Right ventricle myocardium superior (tissue), 1 donor: ENCODE data around the gene ARGLU1. TPM values are rescaled to one million over a fixed set of nuclear protein-coding genes. Genes with fewer than 3 reads are reported as not detected.

Experiments
- ATAC-seq: fragments of 200-7000 bp; cut with Tn5 transposase; one replicate; pipeline ENCODE4 v1.9.1; 2020; ENCODE audit warnings: mild to moderate bottlenecking; ENCODE audit not compliant: poor library complexity
- DNase-seq: peaks from one replicate; pipeline ENCODE4 v3.0.0-alpha.2; 2020
- intact Hi-C: fragments of 100-400 bp; cut with DNase I; formaldehyde crosslinking; loops from one replicate; pipeline ENCODE4 v1.11.2; 2022
- total RNA-seq: library from RNA; stranded (reverse); fragmentation: NEBNext Ultra II Directional; extraction: Animal tissue kit (Norgen Biotek cat#: 25700); gene quantifications from one replicate; pipeline ENCODE4 v1.2.1, GENCODE V29; 2021
- donor health status: DM: no; HTN: yes; CAD: no; lungs with severe emphysema.

Gene ARGLU1
- total RNA-seq, 1 donor from 2014 or later: 25.6 TPM

DNA sequence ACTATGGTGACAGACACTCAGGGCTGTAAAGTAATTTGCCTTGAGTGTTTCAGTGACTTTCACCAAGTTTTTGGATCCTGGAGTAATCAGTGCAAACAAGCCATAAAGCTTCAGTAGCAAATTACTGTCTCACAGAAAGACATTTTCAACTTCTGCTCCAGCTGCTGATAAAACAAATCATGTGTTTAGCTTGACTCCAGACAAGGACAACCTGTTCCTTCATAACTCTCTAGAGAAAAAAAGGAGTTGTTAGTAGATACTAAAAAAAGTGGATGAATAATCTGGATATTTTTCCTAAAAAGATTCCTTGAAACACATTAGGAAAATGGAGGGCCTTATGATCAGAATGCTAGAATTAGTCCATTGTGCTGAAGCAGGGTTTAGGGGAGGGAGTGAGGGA lies 9.4 kb downstream of the ARGLU1 start:
- ATAC-seq: no peak
- intact Hi-C loops: no loop called here
- DNase-seq: no peak

DNA sequence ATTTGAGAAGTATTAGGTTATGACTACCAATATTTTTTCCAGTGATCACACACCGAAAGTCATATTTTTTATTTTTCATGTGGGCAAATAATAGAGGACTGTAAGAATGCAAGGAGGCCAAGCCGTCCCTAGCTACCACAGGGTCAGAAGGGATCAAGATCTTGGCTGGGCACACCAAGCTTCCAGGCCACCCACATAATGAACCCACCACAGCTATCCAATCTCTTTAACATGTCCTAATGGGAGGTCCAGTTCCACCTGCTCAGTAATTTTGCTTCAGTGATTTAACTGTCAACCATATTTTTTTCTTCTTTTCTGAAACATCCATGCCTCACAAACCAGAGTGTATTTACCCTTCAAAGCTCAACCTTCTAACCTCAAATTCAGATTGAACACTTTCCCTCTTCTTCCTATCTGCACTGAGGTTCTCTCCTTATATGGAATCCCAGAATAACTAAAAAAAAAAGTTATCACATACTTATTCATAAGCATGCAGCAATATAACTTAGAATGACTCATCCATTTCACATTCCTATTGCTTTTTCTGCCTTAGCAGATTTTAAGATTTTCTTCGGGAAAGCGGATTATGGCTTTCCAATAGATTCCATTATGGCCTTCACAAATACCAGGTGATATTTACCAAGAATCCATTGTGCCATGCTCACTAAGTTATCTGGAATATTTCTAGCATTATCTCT lies 12.2 kb downstream of the ARGLU1 start:
- no peak for DNase-seq
- ATAC-seq: no peak
- intact Hi-C loops: no loop called here

DNA sequence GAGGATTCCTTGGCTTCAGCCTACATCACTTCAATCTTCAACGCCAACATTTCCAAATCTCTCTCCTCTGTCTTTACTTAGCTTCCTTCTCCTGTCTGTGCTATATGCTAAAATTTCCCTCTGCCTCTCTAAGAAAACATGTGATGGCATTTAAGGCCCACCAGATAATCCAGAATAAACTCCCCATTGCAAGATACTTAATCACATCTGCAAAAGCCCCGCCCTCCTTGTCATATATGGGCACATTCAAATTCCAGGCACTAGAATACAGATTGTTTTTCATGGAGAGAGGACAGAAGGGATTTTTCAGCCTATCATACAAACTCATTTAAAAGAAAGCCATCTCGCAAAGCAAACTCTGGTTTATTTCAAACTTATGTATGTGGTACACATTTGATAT lies 16.2 kb downstream of the ARGLU1 start:
- DNase-seq (no peak), ATAC-seq (no peak)
- intact Hi-C loops: no loop called here

DNA sequence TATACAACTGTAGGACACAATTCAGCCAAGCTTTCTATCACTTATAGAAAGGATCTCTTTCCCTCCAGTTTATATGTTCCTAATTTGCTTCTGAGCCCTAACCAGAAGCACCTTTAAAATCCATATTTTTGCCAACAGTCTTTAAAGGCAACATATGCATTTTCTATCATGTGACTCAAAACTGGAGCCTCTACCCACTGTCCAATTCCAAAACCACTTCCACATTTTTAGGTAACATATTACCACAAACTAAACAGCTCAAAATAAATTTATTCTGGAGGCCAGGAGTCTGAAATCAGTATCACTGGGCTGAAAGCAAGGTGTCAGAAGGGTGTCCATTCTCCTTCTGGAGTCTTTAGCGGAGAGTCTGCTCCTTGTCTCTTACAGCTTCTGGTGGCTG lies 16.6 kb downstream of the ARGLU1 start:
- DNase-seq (no peak), ATAC-seq (no peak)
- intact Hi-C loops: no loop called here

DNA sequence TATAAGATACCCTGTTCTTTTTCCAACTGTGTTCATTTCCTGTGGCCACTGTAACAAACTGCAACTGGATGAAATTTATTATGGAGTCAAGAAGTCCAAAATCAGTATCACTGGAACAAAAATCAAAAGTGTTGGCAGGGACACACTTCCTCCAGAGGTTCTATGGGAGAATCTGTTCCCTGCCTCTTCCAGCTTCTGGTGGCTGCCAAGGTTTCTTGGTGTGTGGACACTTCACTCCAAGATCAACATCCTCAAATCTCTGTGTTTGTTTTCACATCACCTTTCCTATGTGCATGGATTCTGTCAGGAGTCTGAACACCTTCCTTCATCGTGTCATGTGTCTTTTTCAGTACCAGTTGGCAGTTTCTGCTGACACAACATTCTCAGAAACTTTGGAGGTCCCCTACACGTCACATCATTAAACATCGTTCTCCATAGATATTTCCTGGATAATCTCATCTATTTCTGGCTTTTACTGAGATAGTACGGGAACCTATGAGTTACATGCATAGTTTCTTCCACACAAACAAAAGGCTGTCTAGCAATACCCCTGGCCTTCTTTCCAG lies 17.3 kb downstream of the ARGLU1 start:
- intact Hi-C loops: no loop called here
- DNase-seq: no peak
- ATAC-seq: peak; percentile 68

DNA sequence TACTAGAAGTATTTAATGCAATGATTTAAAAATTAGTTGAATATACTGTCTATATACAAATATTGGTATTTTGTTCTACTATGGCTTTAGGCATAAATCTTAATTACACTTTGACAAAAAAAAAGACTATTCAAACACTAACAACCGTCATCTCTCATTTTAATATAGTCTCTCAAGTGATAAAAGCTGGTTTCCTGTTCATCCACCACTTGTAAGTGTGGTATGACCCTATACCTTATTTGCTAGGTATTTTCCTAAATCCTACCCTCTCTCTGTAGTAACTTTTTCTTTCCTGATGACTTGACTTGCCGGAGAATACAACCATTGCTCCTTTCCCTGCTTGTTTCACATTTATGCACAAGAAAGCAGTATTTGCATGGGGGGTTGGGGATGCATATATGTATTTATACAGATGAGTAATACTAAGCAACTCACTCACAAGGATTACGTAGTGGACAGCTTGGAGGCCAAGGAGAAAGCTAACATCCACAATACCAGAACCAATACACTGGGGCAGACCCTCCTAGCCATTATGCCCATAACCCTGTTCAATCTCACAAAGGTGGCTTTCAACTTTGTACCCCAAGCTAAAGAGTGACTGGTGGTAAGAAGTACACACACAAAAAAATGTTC lies 19.8 kb downstream of the ARGLU1 start:
- intact Hi-C loops: loop anchor here (10.0 kb wide), 1 partner anchor 67 kb away; no protein-coding TSS in a partner anchor
- DNase-seq (no peak), ATAC-seq (no peak)

DNA sequence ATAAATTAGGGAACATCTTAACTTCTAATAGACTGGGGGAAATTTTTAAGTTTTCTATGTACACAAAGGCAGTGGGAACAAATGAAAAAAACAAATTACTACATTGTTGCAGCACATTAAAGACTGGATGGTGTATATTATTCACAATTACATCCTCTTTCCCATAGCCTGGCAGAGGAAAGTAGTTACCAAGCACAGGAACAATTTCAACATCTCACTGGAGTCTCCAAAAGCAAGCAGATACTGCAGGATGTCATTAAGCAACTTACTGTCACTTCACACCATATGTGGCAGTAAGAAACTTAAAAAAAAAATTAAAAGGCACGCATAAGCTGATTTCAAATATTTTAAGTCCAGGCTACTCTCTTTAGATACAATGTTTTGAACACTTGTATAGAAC lies 26.1 kb downstream of the ARGLU1 start:
- intact Hi-C loops: loop anchor here (10.0 kb wide), 1 partner anchor 73 kb away; no protein-coding TSS in a partner anchor
- ATAC-seq (no peak), DNase-seq (no peak)

DNA sequence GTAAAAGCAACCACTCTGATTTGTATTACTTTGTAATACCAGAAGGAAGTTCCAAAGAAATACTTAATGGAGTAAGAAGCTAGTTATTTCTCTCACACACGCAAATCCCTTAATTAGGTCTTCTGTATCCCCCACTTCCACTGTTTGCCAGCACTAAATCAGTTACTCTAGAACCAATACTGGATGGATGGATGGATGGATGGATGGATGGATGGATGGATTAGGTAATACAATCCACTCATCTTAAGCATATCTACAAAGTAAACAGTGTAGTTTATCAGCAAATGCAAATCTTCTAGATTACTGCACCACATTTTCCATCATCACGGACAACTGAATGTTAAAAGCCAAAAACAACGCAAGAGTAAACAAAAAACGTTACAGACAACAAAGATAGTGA lies 27.3 kb downstream of the ARGLU1 start:
- DNase-seq: no peak
- intact Hi-C loops: loop anchor here (10.0 kb wide), 1 partner anchor 74 kb away; no protein-coding TSS in a partner anchor
- no peak for ATAC-seq

DNA sequence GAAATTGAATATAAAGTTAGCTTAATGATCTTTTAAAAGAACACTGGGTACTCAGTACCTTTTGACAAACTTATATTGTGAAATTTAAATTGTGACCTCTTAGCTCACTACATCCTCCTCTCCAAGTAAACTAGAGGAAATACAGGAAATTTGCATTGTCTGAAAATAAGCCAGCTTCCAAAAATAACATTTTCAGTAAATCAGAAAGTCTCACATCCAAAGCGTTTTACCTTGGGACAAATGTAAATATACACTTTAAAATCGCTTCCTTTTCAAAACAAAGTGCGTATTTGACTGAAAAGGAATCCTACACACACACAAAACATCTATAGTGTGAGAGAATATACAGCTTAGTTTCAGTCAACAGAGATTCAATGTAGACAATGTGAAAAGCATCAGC lies 30.4 kb downstream of the ARGLU1 start:
- ATAC-seq: no peak
- intact Hi-C loops: loop anchor here (10.0 kb wide), 3 partner anchors 377 to 1963 kb away; no protein-coding TSS in a partner anchor
- no peak for DNase-seq

DNA sequence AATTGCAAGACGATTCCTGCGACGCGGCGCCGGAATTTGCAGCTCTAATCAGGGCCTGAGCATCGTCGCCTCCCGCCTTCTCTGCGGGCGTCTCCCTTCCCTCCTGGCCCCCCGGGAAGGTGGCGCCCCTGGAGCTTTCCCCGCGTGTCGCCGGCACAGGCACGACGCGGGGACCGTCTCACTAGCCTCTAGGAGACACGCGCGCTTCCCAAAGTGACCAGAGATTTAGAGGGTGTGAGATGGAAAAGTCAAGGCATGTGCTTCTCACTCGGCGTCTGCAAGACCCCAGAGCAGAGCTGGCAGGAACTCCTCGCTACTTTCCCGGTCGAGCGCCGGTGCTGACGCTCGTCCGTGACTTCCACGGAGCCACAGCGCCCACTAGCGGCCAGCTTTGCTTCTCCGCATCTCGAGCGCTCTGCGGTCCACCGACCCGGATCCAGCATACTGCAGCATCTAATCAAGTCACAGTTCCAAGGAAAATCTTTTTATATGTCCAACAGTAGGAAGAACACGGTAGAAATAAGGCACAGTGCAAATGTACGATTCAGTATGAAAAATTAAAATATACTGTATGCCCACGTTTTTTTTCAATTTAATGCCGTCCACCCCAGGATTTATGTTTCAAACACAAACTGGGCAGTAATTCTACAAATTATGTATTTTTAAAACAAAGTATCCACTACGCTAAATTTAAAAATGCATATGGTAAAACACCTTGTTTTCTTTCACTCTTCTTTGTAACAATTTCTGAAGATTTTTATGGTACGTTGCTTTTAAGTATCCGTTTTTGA lies 31.5 kb downstream of the ARGLU1 start:
- ATAC-seq (peak; percentile 86), DNase-seq (peak; percentile 94)
- intact Hi-C loops: loop anchor here (10.0 kb wide), 3 partner anchors 378 to 1962 kb away; no protein-coding TSS in a partner anchor

DNA sequence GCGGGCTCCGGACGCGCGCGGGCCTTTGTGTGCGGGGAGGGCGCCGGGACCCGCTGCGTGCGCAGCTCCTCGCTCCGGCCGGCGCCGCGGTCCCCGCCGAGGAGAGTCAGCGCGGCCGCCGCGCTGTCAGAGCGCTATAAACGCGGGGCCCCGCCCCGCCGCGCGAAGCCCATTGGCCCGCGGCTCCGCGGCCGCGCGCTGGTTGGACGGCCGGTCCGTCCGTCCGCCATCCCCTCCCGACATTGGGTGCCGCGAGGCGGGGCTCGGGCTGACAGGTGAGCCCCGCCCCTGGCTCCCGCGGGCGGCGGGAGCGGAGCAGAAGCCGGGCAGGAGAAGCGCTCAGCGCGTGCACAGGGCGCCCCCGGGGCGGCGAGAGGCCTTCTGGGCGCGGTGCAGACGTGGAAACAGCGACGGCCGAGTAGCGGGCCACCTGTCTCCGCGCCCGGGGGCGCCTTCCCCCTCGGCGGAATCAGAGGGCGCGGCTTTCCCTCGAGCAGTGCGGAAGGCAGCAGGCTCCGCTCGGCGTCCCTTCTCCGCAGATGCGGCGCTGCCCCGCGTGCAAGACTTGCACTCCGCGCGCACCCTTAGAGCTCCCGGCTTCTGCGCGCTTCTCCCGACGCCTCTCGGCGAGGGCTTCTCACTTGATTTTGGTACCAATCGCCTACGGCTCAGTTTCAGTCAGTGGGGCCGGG lies 32.2 kb downstream of the ARGLU1 start, which contains the start of gene EFNB2:
Gene EFNB2, minus strand, starts transcription at position 111 of the 692 bp plus-strand sequence. CDS start 698 bp downstream, outside the sequence.
- intact Hi-C loops: loop anchor here (10.0 kb wide), 3 partner anchors 379 to 1961 kb away; no protein-coding TSS in a partner anchor
- DNase-seq (peak; percentile 92), ATAC-seq (peak; percentile 97)

DNA sequence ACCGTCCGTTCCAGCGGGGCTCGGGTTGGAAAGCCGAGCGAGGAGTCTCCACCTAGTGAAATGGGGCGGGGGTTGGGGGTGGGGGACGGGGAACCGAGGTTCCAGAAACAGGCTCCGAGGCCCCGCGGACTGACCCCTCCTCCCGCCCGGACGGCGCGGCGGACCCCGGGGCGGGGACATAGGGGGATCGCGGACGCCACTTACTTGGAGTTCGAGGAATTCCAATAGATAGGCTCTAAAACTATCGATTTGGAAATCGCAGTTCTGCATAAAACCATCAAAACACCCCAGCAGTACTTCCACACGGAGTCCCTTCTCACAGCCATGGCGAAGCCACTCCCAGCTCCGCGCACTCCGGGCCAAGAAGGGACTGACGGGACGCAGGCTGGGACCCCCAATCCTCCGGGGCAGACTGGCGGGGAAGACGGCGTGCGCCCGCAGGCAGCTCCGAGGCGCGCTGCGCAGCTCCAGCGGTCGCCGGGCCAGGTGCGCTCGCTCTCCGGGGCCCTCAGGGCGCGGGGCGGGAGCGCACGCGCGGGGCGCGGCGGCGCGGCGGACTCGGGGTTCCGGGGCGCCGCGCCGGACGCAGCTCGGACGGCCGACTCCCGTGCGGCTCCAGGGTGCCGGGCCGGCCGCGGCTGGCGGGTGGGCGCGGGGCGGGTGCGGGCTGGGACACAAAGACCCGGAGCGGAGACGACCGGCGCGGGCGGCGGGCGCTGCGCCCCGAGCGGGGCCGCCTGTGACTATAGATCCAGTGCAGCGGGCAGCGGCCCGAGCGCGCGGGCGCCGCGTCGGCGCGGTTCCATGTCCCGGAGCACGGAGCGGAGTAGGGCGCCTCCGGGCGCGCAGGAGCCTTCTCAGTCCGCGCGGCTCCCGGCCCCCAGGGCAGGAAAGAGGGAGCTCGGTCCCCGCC lies 33.0 kb downstream of the ARGLU1 start:
- ATAC-seq (peak; percentile 7), DNase-seq (no peak)
- intact Hi-C loops: loop anchor here (10.0 kb wide), 3 partner anchors 380 to 1960 kb away; no protein-coding TSS in a partner anchor

DNA sequence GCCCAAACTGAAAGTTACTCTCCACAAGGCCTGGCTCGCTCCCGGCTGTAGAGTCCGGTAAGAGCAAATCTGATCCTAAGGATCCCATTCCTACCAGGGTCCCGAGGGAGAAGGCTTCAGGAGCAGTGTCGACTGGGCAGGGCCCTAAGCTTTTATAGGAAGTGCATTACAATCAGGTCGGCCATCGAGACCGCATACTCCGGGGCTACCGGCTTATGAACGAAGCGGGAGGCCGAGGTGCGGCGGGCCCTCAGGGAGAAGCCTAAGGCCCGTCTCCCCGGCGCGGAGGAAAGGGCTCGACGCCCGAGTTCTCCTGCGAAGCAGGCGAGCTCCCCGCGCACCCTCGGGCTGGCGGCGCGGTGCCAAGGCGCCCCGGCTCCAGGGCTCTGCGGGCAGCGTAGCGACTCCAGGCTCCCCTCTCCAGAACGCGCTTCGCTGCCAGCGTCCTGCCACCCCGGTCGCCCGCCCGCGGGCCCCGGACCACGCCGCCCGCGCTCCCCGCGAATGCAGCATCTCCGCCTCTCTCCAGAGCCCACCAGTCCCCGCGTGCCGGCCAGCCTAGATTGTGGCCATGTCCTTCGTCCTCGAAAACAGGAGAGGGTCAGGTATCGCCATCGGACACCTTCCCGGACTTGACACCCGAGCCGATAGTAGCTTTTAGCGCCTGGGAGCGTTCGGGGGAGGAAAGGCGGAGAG lies 33.8 kb downstream of the ARGLU1 start:
- DNase-seq (peak; percentile 60), ATAC-seq (no peak)
- intact Hi-C loops: loop anchor here (10.0 kb wide), 3 partner anchors 381 to 1959 kb away; no protein-coding TSS in a partner anchor

DNA sequence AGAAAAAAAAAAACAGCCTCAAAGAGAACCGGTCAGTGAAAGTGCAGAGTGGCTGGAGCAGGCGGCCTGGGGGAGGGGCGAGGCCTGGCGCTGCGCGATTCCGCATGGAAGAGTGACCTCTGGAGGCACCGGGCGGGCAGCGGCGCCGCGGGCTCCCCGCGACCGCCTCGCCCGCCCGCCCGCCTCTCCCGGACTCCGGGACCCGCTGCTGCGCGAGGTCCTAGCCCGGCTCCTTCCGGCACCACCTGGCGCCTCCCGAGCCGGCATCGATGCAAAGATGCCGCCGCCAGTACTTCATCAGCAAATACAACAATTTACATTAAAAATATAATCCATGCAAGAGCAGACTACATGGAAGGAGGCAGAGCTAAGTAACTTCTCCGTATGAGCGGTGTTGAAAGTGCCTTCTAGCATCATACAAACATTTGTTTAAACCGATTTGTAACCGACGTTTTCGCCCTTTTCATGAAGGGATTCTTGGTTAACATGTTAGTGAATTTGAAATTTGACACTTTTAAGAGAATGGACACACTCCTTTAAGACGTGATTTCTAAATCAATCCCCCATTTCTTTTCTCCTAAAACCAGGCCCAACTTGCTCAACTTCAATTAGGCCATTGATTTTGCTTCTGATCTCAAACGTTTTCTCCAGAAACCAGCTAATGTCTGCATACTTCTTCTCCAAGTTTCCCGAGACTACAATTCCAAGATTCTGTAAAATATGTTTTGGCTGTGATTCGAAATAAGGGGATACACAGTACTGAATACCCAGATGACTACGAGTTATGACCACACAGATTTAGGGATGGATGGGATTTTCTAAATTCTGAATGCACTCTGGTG lies 34.6 kb downstream of the ARGLU1 start:
- peak; percentile 89 for DNase-seq
- intact Hi-C loops: loop anchor here (10.0 kb wide), 3 partner anchors 381 to 1959 kb away; no protein-coding TSS in a partner anchor
- peak; percentile 73 for ATAC-seq

DNA sequence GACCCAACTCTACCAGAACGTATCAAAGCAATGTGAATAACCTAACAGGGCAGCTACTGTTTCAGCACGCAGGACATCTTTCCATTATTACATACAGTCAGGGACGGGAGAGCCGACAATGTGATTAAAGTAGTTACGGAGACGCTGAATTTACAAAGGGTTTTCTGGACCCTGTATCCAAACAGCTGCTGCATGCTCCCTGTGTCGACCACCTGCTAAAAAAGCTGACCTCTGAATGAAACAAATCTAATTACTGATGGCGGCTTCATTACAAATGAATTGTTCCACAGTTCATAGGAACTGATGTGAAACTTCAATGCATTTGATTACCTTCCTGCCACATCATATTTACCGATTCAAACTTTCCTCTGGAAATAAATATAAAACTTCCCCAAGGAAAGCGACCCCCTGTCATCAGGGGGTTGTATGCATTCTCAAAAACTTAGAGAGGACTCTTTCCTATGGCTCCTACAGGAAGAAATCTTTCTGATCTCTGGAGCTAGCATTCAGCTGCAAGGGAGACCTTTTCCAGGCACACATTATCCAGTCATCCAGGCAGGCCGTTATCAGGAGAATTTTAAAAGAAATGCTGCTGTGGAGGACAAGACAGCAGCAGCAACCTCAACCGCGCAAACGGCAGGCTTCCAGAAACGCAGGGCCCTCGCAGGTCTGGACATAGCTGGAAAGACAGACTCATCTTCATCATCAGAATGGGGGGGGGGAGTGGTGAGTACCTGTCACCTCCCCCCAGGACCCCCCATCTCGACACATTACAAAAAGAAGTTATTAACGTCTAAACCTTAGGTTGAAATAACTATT lies 35.6 kb downstream of the ARGLU1 start:
- no peak for DNase-seq
- intact Hi-C loops: loop anchor here (10.0 kb wide), 3 partner anchors 382 to 1958 kb away; no protein-coding TSS in a partner anchor
- no peak for ATAC-seq
